ENCODE measurements around the gene ETFB.

Gene ETFB

GRCh38 chr19:51297406-51297805 is 68.8 kb downstream of the ETFB start:
- TF ChIP-seq CTCF (IDR thresholded peaks at IDR 0.05), result no peak

- no peak; the same call in 1 of the 2 replicates for TF ChIP-seq CTCF (IDR thresholded peaks at IDR 0.05)
Observed at GRCh38 chr19:51296336-51297093, 69.7 kb downstream of the ETFB start.

- no peak for TF ChIP-seq CTCF (IDR thresholded peaks at IDR 0.05)
Observed at GRCh38 chr19:51295382-51296126, 70.6 kb downstream of the ETFB start.

Data from LNCAP (cell line).